HepG2 (cell line): ENCODE measurements around the gene MLLT10. TPM values are rescaled to one million over a fixed set of nuclear protein-coding genes. Genes with fewer than 3 reads are reported as not detected.

ENCODE experiments used
- ETV5 ChIP-seq: IDR thresholded peaks from 2 replicates; pipeline ENCODE4 v1.6.1; 2018; ENCODE audit warnings: missing biosample characterization, missing genetic modification reagents, inconsistent platforms, borderline replicate concordance
- IRF9 ChIP-seq: sonication (generic); formaldehyde crosslinking; IDR thresholded peaks from 2 replicates; pipeline ENCODE4 v1.8.0; 2022; ENCODE audit warnings: missing genetic modification reagents, mild to moderate bottlenecking, borderline replicate concordance
- ZNF609 ChIP-seq: sonication (generic); formaldehyde crosslinking; IDR thresholded peaks from 2 replicates; pipeline ENCODE4 v1.4.0; 2020; ENCODE audit warnings: mild to moderate bottlenecking, missing genetic modification reagents, borderline replicate concordance
- ZNF770 ChIP-seq: sonication (generic); formaldehyde crosslinking; IDR thresholded peaks from 2 replicates; pipeline ENCODE4 v1.5.0; 2020; ENCODE audit warnings: mild to moderate bottlenecking, missing genetic modification reagents
- polyA plus RNA-seq, 8 experiments: library from polyadenylated mRNA; depleted of rRNA in 3 of 8; stranded (reverse) in 7 of 8; unstranded in 1 of 8; fragments of >200 nt; fragmentation: Illumina TruSeq in 4 of 8; extraction: Trizol in 4 of 8; gene quantifications; 2 replicates each; pipeline versions ENCODE4 v1.2.1 to v1.2.3, GENCODE V29; 2011 to 2016; ENCODE audit warnings: low read depth in 4 of 8, missing spikeins in 1 of 8, mixed read lengths in 1 of 8; ENCODE audit not compliant: insufficient read depth in 1 of 8
- total RNA-seq, 5 experiments: library from RNA; depleted of rRNA; stranded (reverse); fragments of >200 nt; fragmentation: Illumina TruSeq; extraction: Trizol; gene quantifications; 2 replicates each; pipeline ENCODE4 v1.2.3, GENCODE V29; 2016; ENCODE audit warnings: low read depth in 1 of 5

MLLT10 gene
- total and polyA plus RNA-seq, 2 of the 13 experiments (the other 11 are each of a cell fraction or from before 2014, with no cell fraction given): 51.3 to 84.1 TPM

- TF ChIP-seq ZNF609 (peak; percentile 33; the same call in 1 of the 2 replicates), IRF9 (CRISPR knock-in tag) (no peak), ETV5 (CRISPR knock-in tag) (no peak), ZNF770 (CRISPR knock-in tag) (peak; percentile 23; the same call in 1 of the 2 replicates)
Measured at GRCh38 chr10:21724687-21725367, 190.8 kb downstream of the MLLT10 start (continued).
